ENCODE data around the gene KCTD14. TPM values are rescaled to one million over a fixed set of nuclear protein-coding genes. Genes with fewer than 3 reads are reported as not detected.

KCTD14 gene
- total RNA-seq, 3 donors from 2014 or later (not counting 1 experiment from before 2014, with no cell fraction given) = 0.28 to 0.32 TPM; not detected in 1

DNA sequence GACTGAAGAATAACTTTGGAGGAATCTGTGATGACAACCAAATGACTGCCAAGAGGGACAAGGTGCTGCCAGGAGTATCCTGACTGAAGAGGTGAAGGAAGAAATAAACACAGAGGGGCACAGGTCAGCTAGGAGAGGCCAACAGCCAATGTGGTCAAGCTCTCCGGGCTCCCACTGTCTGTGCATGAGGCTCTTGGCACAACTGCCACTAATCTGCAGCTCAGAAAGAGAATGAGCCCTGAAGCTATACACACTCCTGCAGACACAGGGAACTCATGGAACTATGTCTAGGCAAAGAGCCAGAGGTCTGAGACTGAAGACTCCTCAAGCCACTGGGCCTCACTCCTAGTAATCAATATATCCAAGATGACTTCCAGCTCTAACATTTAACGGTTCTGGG, 47.5 kb upstream of the KCTD14 start:
- WGBS (ENCODE audit: insufficient coverage) = 100% methylated on average over 2 of the region's 2 CpGs
- peaks cover 22% of the 10 kb centered on the region for H3K36me3 Mint-ChIP-seq
- DNase-seq = no peak
- Histone ChIP-seq H3K9me3 (ENCODE audit: control insufficient read depth, insufficient read depth, low read length) (no peaks in the 10 kb centered on the region), H3K36me3 (ENCODE audit: control insufficient read depth, insufficient read depth, low read length) (peaks cover 37% of the 10 kb centered on the region), H3K27me3 (ENCODE audit: control insufficient read depth, insufficient read depth, low read length) (no peaks in the 10 kb centered on the region), H3K4me3 (ENCODE audit: low read length) (no peak overlapping the region), H3K27ac (ENCODE audit: low read length) (no peak overlapping the region), H3K4me1 (ENCODE audit: control insufficient read depth, insufficient read depth, low read length) (peaks cover 2% of the 10 kb centered on the region)
- H3K27me3 Mint-ChIP-seq (ENCODE audit: low read depth in 2 of 2) = no peaks in the 10 kb centered on the region
- peaks cover 13 to 27% of the 10 kb centered on the region in 2 donors for H3K4me1 Mint-ChIP-seq
- H3K4me3 Mint-ChIP-seq = no peak overlapping the region
- ATAC-seq = no peak
- intact Hi-C loops (cut with micrococcal nuclease) = no loop called here
- TF ChIP-seq, protein P1, sequence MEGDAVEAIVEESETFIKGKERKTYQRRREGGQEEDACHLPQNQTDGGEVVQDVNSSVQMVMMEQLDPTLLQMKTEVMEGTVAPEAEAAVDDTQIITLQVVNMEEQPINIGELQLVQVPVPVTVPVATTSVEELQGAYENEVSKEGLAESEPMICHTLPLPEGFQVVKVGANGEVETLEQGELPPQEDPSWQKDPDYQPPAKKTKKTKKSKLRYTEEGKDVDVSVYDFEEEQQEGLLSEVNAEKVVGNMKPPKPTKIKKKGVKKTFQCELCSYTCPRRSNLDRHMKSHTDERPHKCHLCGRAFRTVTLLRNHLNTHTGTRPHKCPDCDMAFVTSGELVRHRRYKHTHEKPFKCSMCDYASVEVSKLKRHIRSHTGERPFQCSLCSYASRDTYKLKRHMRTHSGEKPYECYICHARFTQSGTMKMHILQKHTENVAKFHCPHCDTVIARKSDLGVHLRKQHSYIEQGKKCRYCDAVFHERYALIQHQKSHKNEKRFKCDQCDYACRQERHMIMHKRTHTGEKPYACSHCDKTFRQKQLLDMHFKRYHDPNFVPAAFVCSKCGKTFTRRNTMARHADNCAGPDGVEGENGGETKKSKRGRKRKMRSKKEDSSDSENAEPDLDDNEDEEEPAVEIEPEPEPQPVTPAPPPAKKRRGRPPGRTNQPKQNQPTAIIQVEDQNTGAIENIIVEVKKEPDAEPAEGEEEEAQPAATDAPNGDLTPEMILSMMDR (IDR thresholded peaks at IDR 0.05) = no peak
- no peaks in the 10 kb centered on the region for H3K9me3 Mint-ChIP-seq
- no peak overlapping the region for H3K27ac Mint-ChIP-seq

GRCh38 chr11:78069465-78069864, 46.4 kb upstream of the KCTD14 start:
- 100% methylated on average over 1 of the region's 2 CpGs for WGBS (ENCODE audit: insufficient coverage)
- H3K36me3 Mint-ChIP-seq = peaks cover 22% of the 10 kb centered on the region

DNA sequence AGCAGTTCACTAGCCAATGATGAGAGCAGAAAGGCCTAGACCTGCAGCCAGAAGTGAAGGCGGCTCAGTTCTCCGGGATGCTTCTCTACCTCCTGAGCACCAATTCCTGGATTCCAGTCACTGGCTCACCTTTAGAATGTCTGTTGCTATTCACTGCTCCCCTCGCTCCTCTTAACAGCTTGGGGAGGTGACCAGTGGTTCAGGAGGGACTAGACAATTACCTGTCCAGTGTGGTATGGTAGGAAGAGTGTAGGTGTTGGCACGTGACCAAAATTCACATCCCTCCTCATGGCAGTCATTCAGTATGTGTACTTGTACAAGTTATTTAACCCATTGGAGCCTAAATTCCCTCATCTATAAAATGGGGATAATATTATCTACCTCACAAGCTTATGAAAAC, 44.6 kb upstream of the KCTD14 start:
- WGBS (ENCODE audit: insufficient coverage) = 93% methylated on average over 2 of the region's 4 CpGs
- H3K4me3 Mint-ChIP-seq = no peak overlapping the region
- ATAC-seq (no peak), DNase-seq (no peak)
- H3K9me3 Mint-ChIP-seq = no peaks in the 10 kb centered on the region
- H3K4me3 ChIP-seq (ENCODE audit: low read length) = no peak overlapping the region
- no peaks in the 10 kb centered on the region for H3K4me1 ChIP-seq (ENCODE audit: control insufficient read depth, insufficient read depth, low read length)
- no peak overlapping the region for H3K27ac ChIP-seq (ENCODE audit: low read length)
- intact Hi-C loops (cut with micrococcal nuclease) = no loop called here
- peaks cover 36% of the 10 kb centered on the region for H3K36me3 ChIP-seq (ENCODE audit: control insufficient read depth, insufficient read depth, low read length)
- TF ChIP-seq, protein P1 (IDR thresholded peaks at IDR 0.05) = no peak
- peaks cover 7 to 15% of the 10 kb centered on the region in 2 donors for H3K4me1 Mint-ChIP-seq
- no peaks in the 10 kb centered on the region for H3K27me3 ChIP-seq (ENCODE audit: control insufficient read depth, insufficient read depth, low read length)
- H3K27ac Mint-ChIP-seq = no peak overlapping the region
- H3K27me3 Mint-ChIP-seq (ENCODE audit: low read depth in 2 of 2) = no peaks in the 10 kb centered on the region
- no peaks in the 10 kb centered on the region for H3K9me3 ChIP-seq (ENCODE audit: control insufficient read depth, insufficient read depth, low read length)
- peaks cover 22% of the 10 kb centered on the region for H3K36me3 Mint-ChIP-seq

More at GRCh38 chr11:78069465-78069864, 46.4 kb upstream of the KCTD14 start:
- peaks cover 8 to 20% of the 10 kb centered on the region in 2 donors for H3K4me1 Mint-ChIP-seq
- Histone ChIP-seq H3K36me3 (ENCODE audit: control insufficient read depth, insufficient read depth, low read length) (peaks cover 37% of the 10 kb centered on the region), H3K4me1 (ENCODE audit: control insufficient read depth, insufficient read depth, low read length) (no peaks in the 10 kb centered on the region), H3K27ac (ENCODE audit: low read length) (no peak overlapping the region), H3K4me3 (ENCODE audit: low read length) (no peak overlapping the region), H3K27me3 (ENCODE audit: control insufficient read depth, insufficient read depth, low read length) (no peaks in the 10 kb centered on the region), H3K9me3 (ENCODE audit: control insufficient read depth, insufficient read depth, low read length) (no peaks in the 10 kb centered on the region)
- H3K27ac Mint-ChIP-seq = no peak overlapping the region
- DNase-seq (no peak), ATAC-seq (no peak)
- H3K27me3 Mint-ChIP-seq (ENCODE audit: low read depth in 2 of 2) = no peaks in the 10 kb centered on the region
- H3K9me3 Mint-ChIP-seq = no peaks in the 10 kb centered on the region
- TF ChIP-seq, protein P1 (IDR thresholded peaks at IDR 0.05) = no peak
- intact Hi-C loops (cut with micrococcal nuclease) = no loop called here
- H3K4me3 Mint-ChIP-seq = no peak overlapping the region

DNA sequence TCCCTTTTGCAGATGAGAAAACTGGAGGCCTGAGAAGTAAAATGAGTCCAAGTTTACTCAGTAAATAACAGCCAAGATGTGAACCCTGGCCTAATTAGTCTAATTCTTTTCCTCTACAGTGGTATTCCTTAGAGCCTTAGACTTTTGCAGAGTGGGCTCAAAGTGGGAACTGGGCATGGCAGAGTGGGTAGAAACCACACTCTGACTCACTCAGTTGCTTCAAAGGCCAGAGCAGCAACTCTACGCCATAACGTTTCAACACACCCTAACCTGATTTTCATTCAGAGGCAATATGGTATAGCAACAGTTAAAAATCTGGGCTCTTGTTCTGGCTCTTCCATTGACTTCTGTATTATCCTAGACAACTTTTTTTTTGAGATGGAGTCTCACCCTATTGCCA, 43.4 kb upstream of the KCTD14 start:
- TF ChIP-seq, protein P1 (IDR thresholded peaks at IDR 0.05) = no peak
- Histone ChIP-seq H3K27ac (ENCODE audit: low read length) (no peak overlapping the region), H3K4me3 (ENCODE audit: low read length) (no peak overlapping the region), H3K27me3 (ENCODE audit: control insufficient read depth, insufficient read depth, low read length) (no peaks in the 10 kb centered on the region), H3K9me3 (ENCODE audit: control insufficient read depth, insufficient read depth, low read length) (no peaks in the 10 kb centered on the region), H3K4me1 (ENCODE audit: control insufficient read depth, insufficient read depth, low read length) (no peaks in the 10 kb centered on the region), H3K36me3 (ENCODE audit: control insufficient read depth, insufficient read depth, low read length) (peaks cover 26% of the 10 kb centered on the region)
- no peak overlapping the region for H3K27ac Mint-ChIP-seq
- intact Hi-C loops (cut with micrococcal nuclease) = no loop called here
- ATAC-seq (no peak), DNase-seq (no peak)
- H3K36me3 Mint-ChIP-seq = peaks cover 17% of the 10 kb centered on the region
- H3K27me3 Mint-ChIP-seq (ENCODE audit: low read depth in 2 of 2) = no peaks in the 10 kb centered on the region
- WGBS (ENCODE audit: insufficient coverage) = 70% methylated on average over 2 of the region's 2 CpGs
- H3K9me3 Mint-ChIP-seq = no peaks in the 10 kb centered on the region
- H3K4me3 Mint-ChIP-seq = no peak overlapping the region
- H3K4me1 Mint-ChIP-seq = peaks cover 6 to 7% of the 10 kb centered on the region in 2 donors
